Activated gamma-delta T cell treated with anti-CD3 and anti-CD28 coated beads, Interleukin-2, amount 50 U/mL, for 16 hours (primary cell): ENCODE results near the gene MCM7.
"Not testable (repeated sequence)": the region's sequence is repeated elsewhere in the genome, so short reads cannot be mapped to it uniquely, and the experiment has no call there.

Experiments used
- DNase-seq: peaks from one replicate; pipeline ENCODE4 v3.0.0-alpha.2; 2020; ENCODE audit warnings: low read depth

Gene MCM7

GRCh38 chr7:100101016-100101862 is at the start of gene MCM7, which contains the start of gene AP4M1:
MCM7 (minus strand) TSS chr7:100101397; CDS start chr7:100101294, 103 bp downstream.
AP4M1 (plus strand) TSS chr7:100101643; CDS start chr7:100101715, 72 bp downstream.
- DNase-seq: peak; percentile 96

GRCh38 chr7:100148559-100149328 is 47.5 kb upstream of the MCM7 start, which contains the start of gene LAMTOR4:
LAMTOR4 (plus strand) TSS chr7:100148918; CDS start chr7:100148973, 55 bp downstream.
- peak; percentile 95 for DNase-seq

- DNase-seq: no peak
These were observed 47.0 kb upstream of the MCM7 start for GRCh38 chr7:100148225-100148558.

GRCh38 chr7:100147278-100147677 is 46.1 kb upstream of the MCM7 start:
- DNase-seq: no peak

- not testable (repeated sequence) for DNase-seq
These were observed 45.2 kb upstream of the MCM7 start for GRCh38 chr7:100146350-100146749.

GRCh38 chr7:100142461-100142860 is 41.3 kb upstream of the MCM7 start:
- no peak for DNase-seq

GRCh38 chr7:100141555-100141949 is 40.4 kb upstream of the MCM7 start:
- DNase-seq: no peak

- no peak for DNase-seq
These were observed 36.9 kb upstream of the MCM7 start for GRCh38 chr7:100137851-100138760.

- DNase-seq: peak; percentile 42
These were observed 31.5 kb upstream of the MCM7 start for GRCh38 chr7:100132697-100133151.

- no peak for DNase-seq
These were observed 30.9 kb upstream of the MCM7 start for GRCh38 chr7:100132126-100132525.

- DNase-seq: peak; percentile 81
These were observed 29.6 kb upstream of the MCM7 start for GRCh38 chr7:100130608-100131453.

GRCh38 chr7:100130220-100130607 is 29.0 kb upstream of the MCM7 start:
- DNase-seq: not testable (repeated sequence)

GRCh38 chr7:100128637-100128963 is 27.4 kb upstream of the MCM7 start:
- no peak for DNase-seq

- DNase-seq: no peak
These were observed 26.9 kb upstream of the MCM7 start for GRCh38 chr7:100127866-100128636.

- DNase-seq: peak; percentile 91
These were observed 26.0 kb upstream of the MCM7 start, which contains the start of gene MBLAC1 for GRCh38 chr7:100126931-100127865. MBLAC1 (plus strand) TSS chr7:100126967; CDS start chr7:100127396, 429 bp downstream.

GRCh38 chr7:100126239-100126930 is 25.2 kb upstream of the MCM7 start:
- peak; percentile 52 for DNase-seq

GRCh38 chr7:100124301-100125230 is 23.4 kb upstream of the MCM7 start:
- no peak for DNase-seq
